Renal cortex interstitium (tissue), 15 donors: ENCODE measurements around the gene LGALS13. TPM values are rescaled to one million over a fixed set of nuclear protein-coding genes. Genes with fewer than 3 reads are reported as not detected.
A peak's percentile ranks its signal among the peaks of the same experiment; 100 is the strongest.

Experiments used
- DNase-seq, 11 donors: peaks; one replicate each; pipeline ENCODE4 v3.0.0-alpha.2; 2013; ENCODE audit warnings: low read depth in 9 of 11, low spot score in 4 of 11; ENCODE audit errors: extremely low read depth in 1 of 11
- long read RNA-seq, 16 experiments: transcript quantifications; one replicate each; lab custom pipeline, GENCODE V29; 2026
- polyA plus RNA-seq, 3 donors: library from polyadenylated mRNA; unstranded; fragments of 120-200 nt; gene quantifications; one replicate each; pipeline ENCODE4 v1.2.1, GENCODE V29; 2013; ENCODE audit not compliant: insufficient read length in 3 of 3

LGALS13 gene
- not detected for polyA plus RNA-seq
- long read RNA-seq, donor 1: 0 reads
- long read RNA-seq, donor 2: 0 reads
- long read RNA-seq, donor 3: 0 reads
- long read RNA-seq, donor 4: 0 reads
- long read RNA-seq, donor 5: 0 reads
- long read RNA-seq, donor 6: 0 reads
- long read RNA-seq, donor 7: 0 reads
- long read RNA-seq, donor 8: 0 reads
- long read RNA-seq, donor 9, partial matches to known transcripts: 0 of 1 reads
- long read RNA-seq, donor 9, other reads (novel, unspliced or antisense): 0 of 1 reads
- long read RNA-seq, donor 10: 0 reads
- long read RNA-seq, donor 11: 0 reads
- long read RNA-seq, donor 12: 0 reads
- long read RNA-seq, donor 13: 0 reads
- long read RNA-seq, donor 14: 0 reads
- long read RNA-seq, donor 15: 0 reads
- long read RNA-seq, donor 16: 0 reads

- no peak for DNase-seq
Measured at GRCh38 chr19:39602224-39602623, at the start of gene LGALS13. Gene LGALS13 (plus strand): TSS chr19:39602524. CDS start chr19:39602569, 45 bp downstream.

GRCh38 chr19:39553082-39553652 lies 49.2 kb upstream of the LGALS13 start:
- DNase-seq: no peak

- DNase-seq: no peak
Measured at GRCh38 chr19:39554701-39555311, 47.5 kb upstream of the LGALS13 start.

GRCh38 chr19:39555883-39556282 lies 46.4 kb upstream of the LGALS13 start:
- DNase-seq: no peak

- DNase-seq: peak in 4 of 11 donors; percentile 13 to 42 (median 18)
Measured at GRCh38 chr19:39557811-39558623, 44.3 kb upstream of the LGALS13 start.

- no peak for DNase-seq
Measured at GRCh38 chr19:39558624-39559117, 43.7 kb upstream of the LGALS13 start.

- no peak for DNase-seq
Measured at GRCh38 chr19:39563408-39563807, 38.9 kb upstream of the LGALS13 start.

- no peak for DNase-seq
Measured at GRCh38 chr19:39566064-39566463, 36.3 kb upstream of the LGALS13 start.

GRCh38 chr19:39568604-39569003 lies 33.7 kb upstream of the LGALS13 start:
- DNase-seq: no peak

GRCh38 chr19:39582442-39582841 lies 19.9 kb upstream of the LGALS13 start:
- no peak for DNase-seq

GRCh38 chr19:39582891-39583625 lies 19.3 kb upstream of the LGALS13 start:
- DNase-seq: no peak

- DNase-seq: no peak
Measured at GRCh38 chr19:39587496-39587895, 14.8 kb upstream of the LGALS13 start.

- DNase-seq: no peak
Measured at GRCh38 chr19:39588066-39588465, 14.3 kb upstream of the LGALS13 start.

- peak in 7 of 11 donors; percentile 1 to 30 (median 8) for DNase-seq
Measured at GRCh38 chr19:39590265-39590664, 12.1 kb upstream of the LGALS13 start.

- no peak for DNase-seq
Measured at GRCh38 chr19:39592381-39592780, 9.9 kb upstream of the LGALS13 start.

- no peak for DNase-seq
Measured at GRCh38 chr19:39595950-39596349, 6.4 kb upstream of the LGALS13 start.

GRCh38 chr19:39596911-39597310 lies 5.4 kb upstream of the LGALS13 start:
- DNase-seq: no peak

- peak in 10 of 11 donors; percentile 5 to 54 (median 36) for DNase-seq
Measured at GRCh38 chr19:39599116-39599515, 3.2 kb upstream of the LGALS13 start.

GRCh38 chr19:39603825-39604224 lies 1.5 kb downstream of the LGALS13 start:
- DNase-seq: no peak
